ENCODE data around the gene DOC2B. TPM values are rescaled to one million over a fixed set of nuclear protein-coding genes. Genes with fewer than 3 reads are reported as not detected.
A peak's percentile ranks its signal among the peaks of the same experiment; 100 is the strongest.

The DOC2B gene
- total and polyA plus RNA-seq, 2 of the 13 experiments (the other 11 are each of a cell fraction or from before 2014, with no cell fraction given) = 0.09 to 0.22 TPM

DNA sequence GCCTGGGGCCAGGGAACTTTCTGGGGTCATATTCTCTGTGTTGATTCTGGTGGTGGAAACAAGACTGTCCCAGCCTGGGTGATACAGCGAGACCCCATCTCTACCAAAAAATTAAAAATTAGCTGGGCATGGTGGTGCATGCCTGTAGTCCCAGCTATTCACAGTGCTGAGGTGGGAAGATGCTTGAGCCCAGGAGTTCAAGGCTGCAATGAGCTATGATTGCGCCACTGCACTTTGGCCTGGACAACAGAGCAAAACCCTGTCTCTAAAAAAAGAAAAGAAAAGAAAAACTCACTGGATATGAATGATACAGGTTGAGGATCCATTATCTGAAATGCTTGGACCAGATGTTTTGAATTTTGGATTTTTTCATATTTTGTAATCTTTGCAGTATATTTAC, 30.4 kb downstream of the DOC2B start (continued):
- TF ChIP-seq, protein P1, sequence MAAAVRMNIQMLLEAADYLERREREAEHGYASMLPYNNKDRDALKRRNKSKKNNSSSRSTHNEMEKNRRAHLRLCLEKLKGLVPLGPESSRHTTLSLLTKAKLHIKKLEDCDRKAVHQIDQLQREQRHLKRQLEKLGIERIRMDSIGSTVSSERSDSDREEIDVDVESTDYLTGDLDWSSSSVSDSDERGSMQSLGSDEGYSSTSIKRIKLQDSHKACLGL (CRISPR knock-in tag; IDR thresholded peaks at IDR 0.05) = no peak
- TF ChIP-seq KLF6 (CRISPR knock-in tag; IDR thresholded peaks at IDR 0.05) (no peak), CEBPG (CRISPR knock-in tag; IDR thresholded peaks at IDR 0.05) (peak; percentile 90), ZSCAN20 (CRISPR knock-in tag; IDR thresholded peaks at IDR 0.05; ENCODE audit: borderline replicate concordance) (no peak), U2AF1 (optimal IDR thresholded peaks at IDR 0.05; ENCODE audit: low read depth, low read length) (no peak), FOSL1 (CRISPR knock-in tag; IDR thresholded peaks at IDR 0.05; ENCODE audit: borderline replicate concordance) (no peak), ATF7 (IDR thresholded peaks at IDR 0.05) (no peak), ATF7 (CRISPR knock-in tag; IDR thresholded peaks at IDR 0.05) (no peak), MXD4 (CRISPR knock-in tag; IDR thresholded peaks at IDR 0.05) (no peak), SMAD1 (CRISPR knock-in tag; IDR thresholded peaks at IDR 0.05; ENCODE audit: borderline replicate concordance, low read depth) (no peak), ZNF790 (CRISPR knock-in tag; IDR thresholded peaks at IDR 0.05; ENCODE audit: borderline replicate concordance) (no peak), PRPF4 (IDR thresholded peaks at IDR 0.05; ENCODE audit: low read depth, low read length, poor library complexity, severe bottlenecking) (no peak), ZNF367 (CRISPR knock-in tag; IDR thresholded peaks at IDR 0.05; ENCODE audit: borderline replicate concordance) (no peak), ZNF605 (CRISPR knock-in tag; IDR thresholded peaks at IDR 0.05) (no peak), ZNF33A (CRISPR knock-in tag; IDR thresholded peaks at IDR 0.05; ENCODE audit: borderline replicate concordance) (no peak)
- TF ChIP-seq, protein P2, sequence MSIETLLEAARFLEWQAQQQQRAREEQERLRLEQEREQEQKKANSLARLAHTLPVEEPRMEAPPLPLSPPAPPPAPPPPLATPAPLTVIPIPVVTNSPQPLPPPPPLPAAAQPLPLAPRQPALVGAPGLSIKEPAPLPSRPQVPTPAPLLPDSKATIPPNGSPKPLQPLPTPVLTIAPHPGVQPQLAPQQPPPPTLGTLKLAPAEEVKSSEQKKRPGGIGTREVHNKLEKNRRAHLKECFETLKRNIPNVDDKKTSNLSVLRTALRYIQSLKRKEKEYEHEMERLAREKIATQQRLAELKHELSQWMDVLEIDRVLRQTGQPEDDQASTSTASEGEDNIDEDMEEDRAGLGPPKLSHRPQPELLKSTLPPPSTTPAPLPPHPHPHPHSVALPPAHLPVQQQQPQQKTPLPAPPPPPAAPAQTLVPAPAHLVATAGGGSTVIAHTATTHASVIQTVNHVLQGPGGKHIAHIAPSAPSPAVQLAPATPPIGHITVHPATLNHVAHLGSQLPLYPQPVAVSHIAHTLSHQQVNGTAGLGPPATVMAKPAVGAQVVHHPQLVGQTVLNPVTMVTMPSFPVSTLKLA (IDR thresholded peaks at IDR 0.05) = no peak
- TF ChIP-seq, protein P3, sequence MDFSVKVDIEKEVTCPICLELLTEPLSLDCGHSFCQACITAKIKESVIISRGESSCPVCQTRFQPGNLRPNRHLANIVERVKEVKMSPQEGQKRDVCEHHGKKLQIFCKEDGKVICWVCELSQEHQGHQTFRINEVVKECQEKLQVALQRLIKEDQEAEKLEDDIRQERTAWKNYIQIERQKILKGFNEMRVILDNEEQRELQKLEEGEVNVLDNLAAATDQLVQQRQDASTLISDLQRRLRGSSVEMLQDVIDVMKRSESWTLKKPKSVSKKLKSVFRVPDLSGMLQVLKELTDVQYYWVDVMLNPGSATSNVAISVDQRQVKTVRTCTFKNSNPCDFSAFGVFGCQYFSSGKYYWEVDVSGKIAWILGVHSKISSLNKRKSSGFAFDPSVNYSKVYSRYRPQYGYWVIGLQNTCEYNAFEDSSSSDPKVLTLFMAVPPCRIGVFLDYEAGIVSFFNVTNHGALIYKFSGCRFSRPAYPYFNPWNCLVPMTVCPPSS (IDR thresholded peaks at IDR 0.05) = no peak
- TF ChIP-seq, protein P4, sequence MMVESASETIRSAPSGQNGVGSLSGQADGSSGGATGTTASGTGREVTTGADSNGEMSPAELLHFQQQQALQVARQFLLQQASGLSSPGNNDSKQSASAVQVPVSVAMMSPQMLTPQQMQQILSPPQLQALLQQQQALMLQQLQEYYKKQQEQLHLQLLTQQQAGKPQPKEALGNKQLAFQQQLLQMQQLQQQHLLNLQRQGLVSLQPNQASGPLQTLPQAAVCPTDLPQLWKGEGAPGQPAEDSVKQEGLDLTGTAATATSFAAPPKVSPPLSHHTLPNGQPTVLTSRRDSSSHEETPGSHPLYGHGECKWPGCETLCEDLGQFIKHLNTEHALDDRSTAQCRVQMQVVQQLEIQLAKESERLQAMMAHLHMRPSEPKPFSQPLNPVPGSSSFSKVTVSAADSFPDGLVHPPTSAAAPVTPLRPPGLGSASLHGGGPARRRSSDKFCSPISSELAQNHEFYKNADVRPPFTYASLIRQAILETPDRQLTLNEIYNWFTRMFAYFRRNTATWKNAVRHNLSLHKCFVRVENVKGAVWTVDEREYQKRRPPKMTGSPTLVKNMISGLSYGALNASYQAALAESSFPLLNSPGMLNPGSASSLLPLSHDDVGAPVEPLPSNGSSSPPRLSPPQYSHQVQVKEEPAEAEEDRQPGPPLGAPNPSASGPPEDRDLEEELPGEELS (CRISPR knock-in tag; IDR thresholded peaks at IDR 0.05) = 0 out of 2 replicates have a peak, but pooled peaks have one; percentile 36
- TF ChIP-seq, protein P5, sequence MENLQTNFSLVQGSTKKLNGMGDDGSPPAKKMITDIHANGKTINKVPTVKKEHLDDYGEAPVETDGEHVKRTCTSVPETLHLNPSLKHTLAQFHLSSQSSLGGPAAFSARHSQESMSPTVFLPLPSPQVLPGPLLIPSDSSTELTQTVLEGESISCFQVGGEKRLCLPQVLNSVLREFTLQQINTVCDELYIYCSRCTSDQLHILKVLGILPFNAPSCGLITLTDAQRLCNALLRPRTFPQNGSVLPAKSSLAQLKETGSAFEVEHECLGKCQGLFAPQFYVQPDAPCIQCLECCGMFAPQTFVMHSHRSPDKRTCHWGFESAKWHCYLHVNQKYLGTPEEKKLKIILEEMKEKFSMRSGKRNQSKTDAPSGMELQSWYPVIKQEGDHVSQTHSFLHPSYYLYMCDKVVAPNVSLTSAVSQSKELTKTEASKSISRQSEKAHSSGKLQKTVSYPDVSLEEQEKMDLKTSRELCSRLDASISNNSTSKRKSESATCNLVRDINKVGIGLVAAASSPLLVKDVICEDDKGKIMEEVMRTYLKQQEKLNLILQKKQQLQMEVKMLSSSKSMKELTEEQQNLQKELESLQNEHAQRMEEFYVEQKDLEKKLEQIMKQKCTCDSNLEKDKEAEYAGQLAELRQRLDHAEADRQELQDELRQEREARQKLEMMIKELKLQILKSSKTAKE (CRISPR knock-in tag; IDR thresholded peaks at IDR 0.05; ENCODE audit: borderline replicate concordance) = no peak

All from HepG2 (cell line).